22Rv1 (cell line): Measurements from ENCODE around the gene MFF.

Source experiments
- H3K27ac ChIP-seq: fragments of 450-650 bp; 2 replicates; pipeline ENCODE4 v1.5.1; 2017
- ZFX ChIP-seq: fragments of 450-650 bp; IDR thresholded peaks from 2 replicates; pipeline ENCODE4 v1.6.1; 2017; ENCODE audit warnings: antibody characterized with exemption, borderline replicate concordance
- TF ChIP-seq, protein P1 (sequence below): fragments of 450-650 bp; IDR thresholded peaks from 2 replicates; pipeline ENCODE4 v1.5.1; 2017; ENCODE audit warnings: mild to moderate bottlenecking

Gene MFF

DNA sequence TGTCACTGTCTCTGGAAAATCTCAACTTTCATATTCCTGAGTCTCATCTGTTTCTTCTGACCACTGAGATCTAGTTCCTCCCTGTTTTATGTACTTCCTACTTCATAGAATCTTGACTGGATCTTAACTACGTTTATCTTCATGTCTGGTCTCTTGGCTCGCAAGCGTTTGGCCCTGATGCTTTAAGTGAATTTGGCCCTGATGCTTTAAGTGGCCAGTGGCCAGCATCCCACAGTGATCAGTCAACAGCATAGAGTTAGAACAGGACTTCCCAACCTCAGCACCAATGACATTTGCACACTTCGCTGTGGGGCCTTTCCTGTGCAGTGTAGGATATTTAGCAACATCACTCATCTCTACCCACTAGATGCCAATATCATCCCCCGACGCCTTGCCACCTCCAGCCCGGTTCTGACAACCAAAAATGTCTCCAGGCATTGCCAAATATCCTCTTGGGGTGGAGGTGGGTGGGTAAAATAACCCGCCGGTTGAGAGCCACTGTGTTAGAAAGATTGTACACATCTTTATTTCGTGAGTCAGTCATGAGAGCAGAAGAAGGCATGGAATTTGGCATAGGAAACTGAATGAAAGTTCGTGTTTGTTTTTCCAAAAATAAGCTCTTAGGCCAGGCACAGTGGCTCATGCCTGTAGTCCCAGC lies 41.8 kb downstream of the MFF start:
- H3K27ac ChIP-seq, result no peak overlapping the region

DNA sequence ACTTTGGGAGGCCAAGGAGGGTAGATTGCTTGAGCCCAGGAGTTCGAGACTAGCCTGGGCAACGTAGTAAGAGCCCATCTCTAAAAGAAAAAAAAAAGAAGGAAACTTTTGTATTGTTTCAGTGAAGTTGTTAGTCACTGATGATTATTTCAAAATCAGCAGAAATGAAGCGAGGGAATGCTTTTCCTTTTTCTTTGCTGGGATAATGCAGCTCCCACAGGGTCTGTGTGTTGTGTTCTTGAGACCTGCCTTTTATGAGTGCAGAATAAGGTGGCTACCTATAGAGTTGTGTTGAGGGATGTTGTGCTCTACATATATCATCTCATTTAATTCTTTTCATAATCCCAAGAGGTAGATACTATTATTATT lies 42.4 kb downstream of the MFF start:
- H3K27ac ChIP-seq, result no peak overlapping the region
- TF ChIP-seq, protein P1, sequence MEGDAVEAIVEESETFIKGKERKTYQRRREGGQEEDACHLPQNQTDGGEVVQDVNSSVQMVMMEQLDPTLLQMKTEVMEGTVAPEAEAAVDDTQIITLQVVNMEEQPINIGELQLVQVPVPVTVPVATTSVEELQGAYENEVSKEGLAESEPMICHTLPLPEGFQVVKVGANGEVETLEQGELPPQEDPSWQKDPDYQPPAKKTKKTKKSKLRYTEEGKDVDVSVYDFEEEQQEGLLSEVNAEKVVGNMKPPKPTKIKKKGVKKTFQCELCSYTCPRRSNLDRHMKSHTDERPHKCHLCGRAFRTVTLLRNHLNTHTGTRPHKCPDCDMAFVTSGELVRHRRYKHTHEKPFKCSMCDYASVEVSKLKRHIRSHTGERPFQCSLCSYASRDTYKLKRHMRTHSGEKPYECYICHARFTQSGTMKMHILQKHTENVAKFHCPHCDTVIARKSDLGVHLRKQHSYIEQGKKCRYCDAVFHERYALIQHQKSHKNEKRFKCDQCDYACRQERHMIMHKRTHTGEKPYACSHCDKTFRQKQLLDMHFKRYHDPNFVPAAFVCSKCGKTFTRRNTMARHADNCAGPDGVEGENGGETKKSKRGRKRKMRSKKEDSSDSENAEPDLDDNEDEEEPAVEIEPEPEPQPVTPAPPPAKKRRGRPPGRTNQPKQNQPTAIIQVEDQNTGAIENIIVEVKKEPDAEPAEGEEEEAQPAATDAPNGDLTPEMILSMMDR, result no peak
- no peak for TF ChIP-seq ZFX

More for the DNA sequence above, 41.8 kb downstream of the MFF start:
- TF ChIP-seq ZFX, result no peak
- TF ChIP-seq, protein P1, result no peak

DNA sequence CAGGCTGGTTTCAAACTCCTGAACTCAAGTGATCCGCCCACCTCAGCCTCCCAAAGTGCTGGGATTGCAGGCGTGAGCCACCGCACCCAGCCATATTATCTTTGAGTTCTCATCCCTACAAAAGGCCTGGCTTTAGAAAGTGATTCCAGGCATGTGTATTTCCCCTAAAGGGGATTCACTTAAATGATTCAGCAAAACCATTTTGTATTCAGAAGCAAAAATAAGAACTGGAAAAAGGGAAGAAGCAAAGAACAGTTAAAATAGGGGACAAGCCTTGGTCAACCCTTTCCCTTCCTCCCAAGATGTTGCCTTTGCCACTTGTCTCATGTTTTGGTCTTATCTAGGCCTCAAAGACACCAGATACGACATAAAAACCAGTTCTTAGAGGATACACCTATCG lies 43.5 kb downstream of the MFF start:
- no peak for TF ChIP-seq ZFX
- TF ChIP-seq, protein P1, result no peak
- no peak overlapping the region for H3K27ac ChIP-seq

DNA sequence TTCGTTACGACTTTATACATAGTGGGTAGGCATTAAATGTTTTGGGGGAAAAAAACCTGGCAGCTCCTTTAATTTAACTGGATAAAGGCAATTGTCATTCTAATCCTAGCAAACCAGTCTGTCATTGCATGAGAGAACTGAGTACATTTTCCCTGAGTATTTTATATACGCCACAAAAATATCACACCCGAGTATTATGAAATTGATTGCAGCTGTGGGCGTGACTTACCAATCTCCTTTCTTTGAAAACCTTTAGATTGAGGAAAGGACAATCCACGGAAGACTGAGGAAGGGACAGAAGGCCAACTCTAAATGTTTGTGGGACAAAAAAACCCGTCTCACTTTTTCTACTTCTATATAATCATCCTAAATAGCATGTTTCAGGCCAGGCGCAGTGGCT lies 45.0 kb downstream of the MFF start:
- H3K27ac ChIP-seq, result no peak overlapping the region
- TF ChIP-seq, protein P1, result no peak
- TF ChIP-seq ZFX, result no peak

DNA sequence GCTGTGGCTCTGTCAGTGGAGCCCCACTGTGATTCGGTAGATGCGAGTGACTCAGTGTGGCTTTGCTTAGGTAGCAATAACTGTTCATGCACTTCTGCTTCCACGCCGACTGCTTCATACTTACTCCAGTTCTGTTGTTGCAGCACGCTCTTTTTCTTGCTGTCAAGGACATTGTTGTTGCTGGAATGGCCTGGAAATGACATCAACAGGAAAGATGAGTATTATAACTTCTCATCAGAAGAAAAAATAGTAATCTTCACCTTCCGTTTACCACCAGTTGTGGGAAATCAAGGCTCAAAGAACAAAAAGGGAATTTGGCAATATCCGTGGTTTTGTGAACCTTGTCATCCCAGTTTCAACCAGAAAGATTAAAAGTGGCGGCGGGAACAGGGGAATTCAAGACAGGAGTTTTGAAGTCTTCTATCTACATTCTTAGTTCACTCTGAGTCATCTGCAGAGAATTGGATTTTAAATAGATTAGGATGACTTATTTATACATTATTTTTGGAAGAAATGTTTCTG lies 45.8 kb downstream of the MFF start:
- TF ChIP-seq ZFX, result no peak
- TF ChIP-seq, protein P1, result no peak
- no peak overlapping the region for H3K27ac ChIP-seq

DNA sequence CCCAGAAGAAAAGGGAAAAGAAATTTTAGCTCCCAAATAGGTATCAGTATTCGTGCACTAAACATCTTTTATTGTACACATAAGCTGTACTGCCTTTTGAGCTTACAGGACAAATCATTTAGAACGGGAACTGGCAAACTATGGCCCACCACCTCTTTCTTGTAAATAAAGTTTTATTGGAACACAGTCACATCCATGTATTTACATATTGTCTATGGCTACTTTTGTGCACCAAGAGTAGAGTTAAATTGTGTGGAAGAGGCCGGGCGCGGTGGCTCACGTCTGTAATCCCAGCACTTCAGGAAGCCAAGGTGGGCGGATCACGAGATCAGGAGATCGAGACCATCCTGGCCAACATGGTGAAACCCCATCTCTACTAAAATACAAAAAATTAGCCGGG lies 48.3 kb downstream of the MFF start:
- H3K27ac ChIP-seq, result no peak overlapping the region

DNA sequence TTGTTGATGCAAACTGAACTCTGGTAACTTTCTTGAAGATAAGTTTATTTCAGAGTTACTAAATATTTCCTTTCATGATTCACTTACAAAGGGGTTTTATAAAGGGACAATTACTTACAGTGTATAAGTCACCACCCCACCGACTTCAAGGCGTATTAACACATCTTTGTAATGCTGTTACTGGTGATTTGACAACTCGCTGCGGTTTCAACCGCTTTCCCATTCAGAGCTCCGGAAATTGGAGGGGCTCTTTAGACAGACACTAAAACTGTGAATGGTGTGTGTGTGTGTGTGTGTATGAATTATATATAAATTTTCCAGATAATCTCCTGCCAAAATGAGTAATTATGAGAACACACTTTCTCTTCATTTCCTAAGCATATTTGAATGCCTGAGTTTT lies 49.1 kb downstream of the MFF start:
- TF ChIP-seq, protein P1, result no peak
- TF ChIP-seq ZFX, result no peak
- H3K27ac ChIP-seq, result no peak overlapping the region

More for the DNA sequence above, 48.3 kb downstream of the MFF start:
- TF ChIP-seq, protein P1, result no peak
- no peak for TF ChIP-seq ZFX
